ENCODE results near the gene SIK3. TPM values are rescaled to one million over a fixed set of nuclear protein-coding genes. Genes with fewer than 3 reads are reported as not detected.
A peak's percentile ranks its signal among the peaks of the same experiment; 100 is the strongest.
"Not testable (repeated sequence)": the region's sequence is repeated elsewhere in the genome, so short reads cannot be mapped to it uniquely, and the experiment has no call there.

SIK3 gene
- total RNA-seq, 4 donors from 2014 or later, result 45.0 to 70.2 (median 48.8) TPM

- H3K27me3 ChIP-seq, result no peaks in the 10 kb centered on the region
- peaks cover 0 to 37% (median 26%) of the 10 kb centered on the region in 4 donors for H3K4me1 ChIP-seq
- 0% methylated on average over 42 of the region's 48 CpGs for WGBS, 2 donors
- peak within 1 kb of the TSS; percentile 83 to 92 (median 88) for H3K4me3 ChIP-seq
- H3K27ac ChIP-seq, result peak within 1 kb of the TSS; percentile 85 to 95 (median 90)
- peak; percentile 11 to 93 for TF ChIP-seq EP300 (IDR thresholded peaks at IDR 0.05)
- peak; percentile 69 to 81 for TF ChIP-seq POLR2A (IDR thresholded peaks at IDR 0.05)
- no peak for TF ChIP-seq CTCF (IDR thresholded peaks at IDR 0.05)
- peaks cover 0 to 12% (median 0%) of the 10 kb centered on the region in 3 donors for H3K36me3 ChIP-seq
- peak; percentile 90 to 92 for DNase-seq (ENCODE audit: low spot score in 2 of 2)
- H3K9me3 ChIP-seq, result no peaks in the 10 kb centered on the region
Measured at GRCh38 chr11:117143871-117144476, 45.7 kb upstream of the SIK3 start, which contains the start of gene PAFAH1B2. TSS of gene PAFAH1B2 (plus strand) at chr11:117144287. CDS start at chr11:117152448, 8,161 bp downstream.

- H3K27me3 ChIP-seq, result no peaks in the 10 kb centered on the region
- peaks cover 0 to 32% (median 23%) of the 10 kb centered on the region in 4 donors for H3K4me1 ChIP-seq
- no peak for DNase-seq (ENCODE audit: low spot score in 2 of 2)
- 3 to 8% methylated on average over 5 of the region's 5 CpGs for WGBS, 2 donors
- H3K9me3 ChIP-seq, result no peaks in the 10 kb centered on the region
- H3K27ac ChIP-seq, result peak overlapping the region; percentile 85 to 95 (median 90)
- no peak for TF ChIP-seq CTCF (IDR thresholded peaks at IDR 0.05)
- TF ChIP-seq POLR2A (IDR thresholded peaks at IDR 0.05), result no peak
- no peak for TF ChIP-seq EP300 (IDR thresholded peaks at IDR 0.05)
- H3K4me3 ChIP-seq, result peak overlapping the region; percentile 83 to 92 (median 88)
- peaks cover 0 to 9% (median 0%) of the 10 kb centered on the region in 3 donors for H3K36me3 ChIP-seq
Measured at GRCh38 chr11:117143390-117143789, 45.2 kb upstream of the SIK3 start.

GRCh38 chr11:117137223-117138086 is 39.2 kb upstream of the SIK3 start:
- not testable (repeated sequence) for H3K9me3 ChIP-seq; H3K27me3 ChIP-seq; DNase-seq (ENCODE audit: low spot score in 2 of 2); H3K4me1 ChIP-seq; H3K36me3 ChIP-seq; H3K4me3 ChIP-seq; H3K27ac ChIP-seq
- no CpG with 5 or more reads among the region's 15 CpGs for WGBS, 2 donors

- not testable (repeated sequence) for DNase-seq (ENCODE audit: low spot score in 2 of 2)
- WGBS, 2 donors, result 88% methylated on average over 1 of the region's 4 CpGs
Measured at GRCh38 chr11:117134979-117135378, 36.8 kb upstream of the SIK3 start.

GRCh38 chr11:117134431-117134830 is 36.2 kb upstream of the SIK3 start:
- WGBS, 2 donors, result 61 to 69% methylated on average over 3 of the region's 3 CpGs
- H3K9me3 ChIP-seq, result no peaks in the 10 kb centered on the region
- no peaks in the 10 kb centered on the region for H3K4me1 ChIP-seq
- no peak overlapping the region for H3K4me3 ChIP-seq
- no peak for DNase-seq (ENCODE audit: low spot score in 2 of 2)
- H3K27me3 ChIP-seq, result no peaks in the 10 kb centered on the region
- H3K36me3 ChIP-seq, result no peaks in the 10 kb centered on the region
- TF ChIP-seq EP300 (IDR thresholded peaks at IDR 0.05), result no peak
- TF ChIP-seq POLR2A (IDR thresholded peaks at IDR 0.05), result no peak
- no peak for TF ChIP-seq CTCF (IDR thresholded peaks at IDR 0.05)
- no peak overlapping the region for H3K27ac ChIP-seq

More at GRCh38 chr11:117134979-117135378, 36.8 kb upstream of the SIK3 start:
- not testable (repeated sequence) for H3K9me3 ChIP-seq, H3K27me3 ChIP-seq, H3K4me1 ChIP-seq, H3K4me3 ChIP-seq, H3K36me3 ChIP-seq, H3K27ac ChIP-seq

GRCh38 chr11:117130879-117131278 is 32.7 kb upstream of the SIK3 start:
- Histone ChIP-seq H3K27me3 (no peaks in the 10 kb centered on the region), H3K4me1 (no peaks in the 10 kb centered on the region), H3K4me3 (no peak overlapping the region), H3K36me3 (no peaks in the 10 kb centered on the region), H3K27ac (no peak overlapping the region), H3K9me3 (no peaks in the 10 kb centered on the region)
- TF ChIP-seq EP300 (IDR thresholded peaks at IDR 0.05) (no peak), POLR2A (IDR thresholded peaks at IDR 0.05) (no peak), CTCF (IDR thresholded peaks at IDR 0.05) (no peak)
- WGBS, 2 donors, result 90 to 91% methylated on average over 7 of the region's 7 CpGs
- DNase-seq (ENCODE audit: low spot score in 2 of 2), result no peak

GRCh38 chr11:117130396-117130795 is 32.2 kb upstream of the SIK3 start:
- not testable (repeated sequence) for H3K27ac ChIP-seq; DNase-seq (ENCODE audit: low spot score in 2 of 2); H3K4me1 ChIP-seq; H3K27me3 ChIP-seq; H3K4me3 ChIP-seq; H3K36me3 ChIP-seq; H3K9me3 ChIP-seq
- 93 to 95% methylated on average over 7 of the region's 7 CpGs for WGBS, 2 donors
